PC-3 (cell line): ENCODE results near the gene GCLC.
"Not testable (repeated sequence)": the region's sequence is repeated elsewhere in the genome, so short reads cannot be mapped to it uniquely, and the experiment has no call there.

Source experiments
- CTCF ChIP-seq: fragments of 300-600 bp; sonication (generic); conservative IDR thresholded peaks from 2 replicates; pipeline ENCODE4 v1.5.1; 2017; ENCODE audit warnings: antibody characterized with exemption, low read depth, mild to moderate bottlenecking, low read length
- EZH2 ChIP-seq: fragments of 300-600 bp; sonication (generic); IDR thresholded peaks from one replicate; pipeline ENCODE4 v1.6.1; 2017; ENCODE audit warnings: antibody characterized with exemption, mild to moderate bottlenecking, low read length; ENCODE audit not compliant: unreplicated experiment
- EZH2phosphoT487 ChIP-seq: fragments of 300-600 bp; sonication (generic); IDR thresholded peaks from 2 replicates; pipeline ENCODE4 v1.6.1; 2018; ENCODE audit warnings: mild to moderate bottlenecking, antibody characterized with exemption, low read length, borderline replicate concordance

DNA sequence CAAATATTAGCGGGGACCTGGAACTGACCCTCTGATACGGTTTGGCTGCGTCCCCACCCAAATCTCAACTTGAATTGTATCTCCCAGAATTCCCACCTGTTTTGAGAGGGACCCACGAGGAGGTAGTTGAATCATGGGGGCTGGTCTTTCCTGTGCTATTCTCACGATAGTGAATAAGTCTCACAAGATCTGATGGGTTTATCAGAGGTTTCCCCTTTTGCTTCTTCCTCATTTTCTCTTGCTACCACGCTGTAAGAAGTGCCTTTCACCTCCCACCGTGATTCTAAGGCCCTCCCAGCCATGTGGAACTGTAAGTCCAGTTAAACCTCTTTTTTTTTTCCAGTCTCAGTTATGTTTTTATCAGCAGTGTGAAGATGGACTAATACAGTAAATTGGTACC lies 6.8 kb upstream of the GCLC start:
- TF ChIP-seq EZH2, CTCF, EZH2phosphoT487: not testable (repeated sequence)
